Keratinocyte (primary cell): ENCODE measurements around the gene HOXB7. TPM values are rescaled to one million over a fixed set of nuclear protein-coding genes. Genes with fewer than 3 reads are reported as not detected.
A peak's percentile ranks its signal among the peaks of the same experiment; 100 is the strongest.

Experiments used
- DNase-seq: peaks from one replicate; pipeline ENCODE4 v3.0.0-alpha.2; 2011; ENCODE audit warnings: low read depth, missing footprints, low spot score
- FAIRE-seq: peaks from 2 replicates; lab custom pipeline; 2011; peaks lifted over from hg19 to GRCh38; lab: Jason Lieb, UNC
- H2AFZ ChIP-seq: 2 replicates; pipeline ENCODE4 v1.6.0; 2012; ENCODE audit warnings: low read length, control low read depth, inconsistent platforms; ENCODE audit not compliant: control insufficient read depth
- H3K27ac ChIP-seq: 2 replicates; pipeline ENCODE4 v1.5.1; 2011; ENCODE audit warnings: low read length; ENCODE audit not compliant: control insufficient read depth, insufficient read depth
- H3K27me3 ChIP-seq: 3 replicates; pipeline ENCODE4 v1.6.0; 2011; ENCODE audit warnings: low read length; ENCODE audit not compliant: control insufficient read depth, insufficient read depth; ENCODE audit errors: extremely low read depth
- H3K36me3 ChIP-seq, 2 experiments: 2 replicates in 1 of 2; 3 replicates in 1 of 2; pipeline ENCODE4 v1.5.1; 2011; ENCODE audit warnings: low read length in 2 of 2, mild to moderate bottlenecking in 1 of 2; ENCODE audit not compliant: control insufficient read depth in 2 of 2, insufficient read depth in 2 of 2; ENCODE audit errors: extremely low read depth in 1 of 2
- H3K4me1 ChIP-seq: 3 replicates; pipeline ENCODE4 v1.5.1; 2011; ENCODE audit warnings: low read length; ENCODE audit not compliant: control insufficient read depth, insufficient read depth; ENCODE audit errors: extremely low read depth
- H3K4me2 ChIP-seq: 3 replicates; pipeline ENCODE4 v1.6.0; 2011; ENCODE audit warnings: low read depth, low read length; ENCODE audit not compliant: control insufficient read depth, insufficient read depth; ENCODE audit errors: extremely low read depth
- H3K4me3 ChIP-seq, 3 experiments: fragments of 200-600 bp in 1 of 3; sonication (generic) in 1 of 3; 2 replicates in 2 of 3; 3 replicates in 1 of 3; pipeline ENCODE4 v1.5.1; 2011 to 2016; ENCODE audit warnings: low read length in 3 of 3, mild to moderate bottlenecking in 3 of 3, control low read depth in 2 of 3, inconsistent platforms in 1 of 3, low read depth in 1 of 3, mixed read lengths in 1 of 3, mixed run types in 1 of 3, moderate library complexity in 1 of 3; ENCODE audit not compliant: control insufficient read depth in 2 of 3, insufficient read depth in 2 of 3; ENCODE audit errors: extremely low read depth in 1 of 3
- H3K79me2 ChIP-seq: 2 replicates; pipeline ENCODE4 v1.6.0; 2012; ENCODE audit warnings: low read length; ENCODE audit not compliant: control insufficient read depth, insufficient read depth
- H3K9ac ChIP-seq: 3 replicates; pipeline ENCODE4 v1.6.0; 2011; ENCODE audit warnings: low read length; ENCODE audit not compliant: control insufficient read depth, insufficient read depth; ENCODE audit errors: extremely low read depth
- H3K9me1 ChIP-seq: 3 replicates; pipeline ENCODE4 v1.6.0; 2011; ENCODE audit warnings: low read length; ENCODE audit not compliant: control insufficient read depth, insufficient read depth; ENCODE audit errors: extremely low read depth
- H3K9me3 ChIP-seq: 2 replicates; pipeline ENCODE4 v1.5.1; 2012; ENCODE audit warnings: low read depth, low read length; ENCODE audit not compliant: control insufficient read depth
- H4K20me1 ChIP-seq: 3 replicates; pipeline ENCODE4 v1.6.0; 2011; ENCODE audit warnings: low read length; ENCODE audit not compliant: control insufficient read depth, insufficient read depth; ENCODE audit errors: extremely low read depth
- EZH2 ChIP-seq: IDR thresholded peaks from one replicate; pipeline ENCODE4 v1.6.1; 2012; ENCODE audit warnings: inconsistent platforms, mild to moderate bottlenecking, low read length, moderate library complexity
- dilution Hi-C: fragments of 300-500 bp; cut with MboI; formaldehyde crosslinking; loops from one replicate; pipeline ENCODE4 v1.7.0; 2020; ENCODE audit warnings: low sequenced_read_pairs; ENCODE audit not compliant: extremely low pct_ligation_motif_present
- polyA minus RNA-seq, 3 experiments: library from RNA; depleted of rRNA, polyadenylated mRNA; stranded (reverse); fragments of >200 nt; gene quantifications; 1 replicate in 1 of 3; 2 replicates in 1 of 3; 3 replicates in 1 of 3; pipeline ENCODE4 v1.2.3, GENCODE V29; 2011
- polyA plus RNA-seq, 5 experiments: library from polyadenylated mRNA; depleted of rRNA in 3 of 5; stranded (reverse) in 3 of 5; stranded (forward) in 1 of 5; unstranded in 1 of 5; fragments of >200 nt; gene quantifications; 1 replicate in 1 of 5; 2 replicates in 3 of 5; 3 replicates in 1 of 5; pipeline versions ENCODE4 v1.2.1 to v1.2.3, GENCODE V29; 2011 to 2012; ENCODE audit warnings: missing spikeins in 2 of 5, low read depth in 1 of 5, low replicate concordance in 1 of 5
- TF ChIP-seq, protein P1 (sequence below), 3 experiments: IDR thresholded peaks in 1 of 3; conservative IDR thresholded peaks in 1 of 3; optimal IDR thresholded peaks in 1 of 3; 2 replicates in 2 of 3; 3 replicates in 1 of 3; pipeline versions ENCODE3 to v1.5.1; 2011; ENCODE audit warnings: low read length in 3 of 3, mild to moderate bottlenecking in 3 of 3, moderate library complexity in 2 of 3, control low read depth in 1 of 3, inconsistent platforms in 1 of 3; ENCODE audit not compliant: insufficient read depth in 2 of 3; ENCODE audit errors: extremely low read depth in 1 of 3

HOXB7 gene
- polyA plus RNA-seq: 0.68 to 1.2 TPM (median 1.0 TPM) in 3 replicates
- polyA plus RNA-seq (2011; ENCODE audit: low read depth): 0.74 TPM
- polyA plus RNA-seq (2011; cell fraction: cytosol; rRNA removed): 1.3 TPM in 2 replicates
- polyA plus RNA-seq (2011; cell fraction: nucleus; rRNA removed): 0.47 and 0.53 TPM in 2 replicates
- polyA plus RNA-seq (2012; ENCODE audit: low replicate concordance): 0.47 and 2.1 TPM in 2 replicates
- 0.32 to 0.33 TPM in 2 of 3 replicates, not detected in the other for polyA minus RNA-seq
- 2.3 TPM for polyA minus RNA-seq (2011; cell fraction: cytosol; rRNA and poly(A)+ RNA removed)
- 0.53 TPM in 1 of 2 replicates, not detected in the other for polyA minus RNA-seq (2011; cell fraction: nucleus; rRNA and poly(A)+ RNA removed)

DNA sequence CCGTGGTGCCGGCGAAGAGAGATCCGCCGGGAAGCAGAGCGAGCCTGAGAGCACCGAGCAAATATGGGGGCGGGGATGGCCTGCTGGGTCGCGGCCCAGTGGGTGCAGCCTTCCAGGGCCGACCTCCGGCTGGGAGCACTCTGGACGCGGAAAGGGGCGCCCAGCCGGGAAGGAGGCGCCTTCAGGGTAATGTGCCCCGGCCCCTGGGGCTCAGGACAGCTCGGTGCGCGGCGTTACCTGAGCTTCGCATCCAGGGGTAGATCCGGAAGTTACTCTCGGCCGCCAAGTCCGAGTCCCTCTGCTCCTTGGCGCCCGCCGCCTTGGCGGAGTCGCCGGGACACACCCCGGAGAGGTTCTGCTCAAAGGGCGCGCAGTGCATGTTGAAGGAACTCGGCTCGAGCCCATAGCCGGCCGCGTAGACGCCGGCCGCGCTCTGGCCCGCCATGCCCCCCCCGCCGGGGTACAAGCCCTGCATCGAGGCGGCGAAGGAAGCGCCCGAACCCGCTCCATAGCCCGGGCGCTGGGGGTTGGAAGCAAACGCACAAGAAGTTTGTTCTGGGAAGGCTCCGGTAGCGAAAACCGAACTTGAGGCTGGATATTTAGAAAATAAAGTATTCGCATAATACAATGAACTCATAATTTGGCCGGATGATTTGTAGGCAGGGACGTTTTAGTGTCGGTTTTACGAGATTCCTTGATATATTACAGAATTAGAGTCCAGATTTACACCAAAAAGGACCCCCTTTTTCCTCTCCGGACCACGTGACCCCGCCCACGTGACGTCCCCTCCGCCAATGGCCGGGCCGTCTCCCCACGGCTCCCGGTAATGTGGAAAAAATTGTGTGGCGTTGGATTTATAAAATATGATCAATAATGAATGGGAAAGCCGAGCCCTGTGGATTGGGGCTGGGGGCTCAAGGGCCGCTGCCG lies at the start of gene HOXB7:
TSS of gene HOXB7 (minus strand) at position 736 of the 930 bp plus-strand sequence. CDS start at position 637, 99 bp downstream.
- Histone ChIP-seq H3K27ac (peak within 1 kb of the TSS; percentile 2), H3K9me3 (no peaks in the 10 kb centered on the region)

DNA sequence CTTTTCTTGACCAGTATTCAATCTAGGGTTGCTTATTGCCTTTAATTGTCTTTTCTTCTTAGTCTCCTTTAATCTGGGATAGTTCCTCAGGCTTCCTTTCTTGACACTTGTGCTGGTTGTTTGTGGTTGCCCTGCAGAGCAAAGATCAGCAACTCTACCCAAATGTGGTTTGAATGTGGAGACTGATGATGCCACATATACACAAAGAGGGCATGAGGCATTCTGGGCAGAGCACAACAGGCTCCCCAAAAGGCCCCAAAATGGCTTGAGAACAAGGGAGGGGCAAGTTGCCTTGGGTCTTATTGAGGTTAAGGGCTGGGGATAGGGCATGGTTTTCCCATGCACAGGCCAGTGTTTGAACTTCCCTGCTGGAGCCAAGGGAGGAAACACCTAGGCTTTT lies 45.1 kb upstream of the HOXB7 start:
- FAIRE-seq (no peak), DNase-seq (no peak)
- no peak overlapping the region for H2AFZ ChIP-seq
- TF ChIP-seq, protein P1, sequence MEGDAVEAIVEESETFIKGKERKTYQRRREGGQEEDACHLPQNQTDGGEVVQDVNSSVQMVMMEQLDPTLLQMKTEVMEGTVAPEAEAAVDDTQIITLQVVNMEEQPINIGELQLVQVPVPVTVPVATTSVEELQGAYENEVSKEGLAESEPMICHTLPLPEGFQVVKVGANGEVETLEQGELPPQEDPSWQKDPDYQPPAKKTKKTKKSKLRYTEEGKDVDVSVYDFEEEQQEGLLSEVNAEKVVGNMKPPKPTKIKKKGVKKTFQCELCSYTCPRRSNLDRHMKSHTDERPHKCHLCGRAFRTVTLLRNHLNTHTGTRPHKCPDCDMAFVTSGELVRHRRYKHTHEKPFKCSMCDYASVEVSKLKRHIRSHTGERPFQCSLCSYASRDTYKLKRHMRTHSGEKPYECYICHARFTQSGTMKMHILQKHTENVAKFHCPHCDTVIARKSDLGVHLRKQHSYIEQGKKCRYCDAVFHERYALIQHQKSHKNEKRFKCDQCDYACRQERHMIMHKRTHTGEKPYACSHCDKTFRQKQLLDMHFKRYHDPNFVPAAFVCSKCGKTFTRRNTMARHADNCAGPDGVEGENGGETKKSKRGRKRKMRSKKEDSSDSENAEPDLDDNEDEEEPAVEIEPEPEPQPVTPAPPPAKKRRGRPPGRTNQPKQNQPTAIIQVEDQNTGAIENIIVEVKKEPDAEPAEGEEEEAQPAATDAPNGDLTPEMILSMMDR (optimal IDR thresholded peaks at IDR 0.05 in 1 of 3, IDR thresholded peaks at IDR 0.05 in 1 of 3, conservative IDR thresholded peaks at IDR 0.05 in 1 of 3; ENCODE audit: extremely low read depth in 1 of 3, insufficient read depth in 2 of 3, low read length in 3 of 3): no peak
- no peak for TF ChIP-seq EZH2
- dilution Hi-C loops: loop anchor here (25.0 kb wide), 1 partner anchor 106 kb away; no protein-coding TSS in a partner anchor
- H3K9me3 ChIP-seq: no peaks in the 10 kb centered on the region
- H4K20me1 ChIP-seq: no peaks in the 10 kb centered on the region
- H3K9ac ChIP-seq: no peak overlapping the region
- no peaks in the 10 kb centered on the region for H3K9me1 ChIP-seq
- H3K4me2 ChIP-seq: no peak overlapping the region
- peaks cover 17% of the 10 kb centered on the region for H3K27me3 ChIP-seq
- H3K27ac ChIP-seq: no peak overlapping the region
- H3K4me1 ChIP-seq: no peaks in the 10 kb centered on the region
- no peaks in the 10 kb centered on the region for H3K79me2 ChIP-seq
- no peaks in the 10 kb centered on the region for H3K36me3 ChIP-seq
- H3K4me3 ChIP-seq: no peak overlapping the region

More for the DNA sequence above, at the start of gene HOXB7:
- peak within 1 kb of the TSS; percentile 84 for H2AFZ ChIP-seq
- peak within 1 kb of the TSS; percentile 51 to 78 (median 67) for H3K4me3 ChIP-seq
- FAIRE-seq (no peak), DNase-seq (no peak)
- H3K27me3 ChIP-seq: peaks cover 90% of the 10 kb centered on the region
- dilution Hi-C loops: no loop called here
- no peaks in the 10 kb centered on the region for H3K9me1 ChIP-seq
- peak within 1 kb of the TSS; percentile 90 for H3K4me2 ChIP-seq
- no peaks in the 10 kb centered on the region for H3K79me2 ChIP-seq
- TF ChIP-seq, protein P1 (optimal IDR thresholded peaks at IDR 0.05 in 1 of 3, IDR thresholded peaks at IDR 0.05 in 1 of 3, conservative IDR thresholded peaks at IDR 0.05 in 1 of 3; ENCODE audit: extremely low read depth in 1 of 3, insufficient read depth in 2 of 3, low read length in 3 of 3): no peak
- TF ChIP-seq EZH2: peak; percentile 52
- H3K4me1 ChIP-seq: peaks cover 8% of the 10 kb centered on the region
- no peaks in the 10 kb centered on the region for H4K20me1 ChIP-seq
- peak within 1 kb of the TSS; percentile 69 for H3K9ac ChIP-seq
- no peaks in the 10 kb centered on the region for H3K36me3 ChIP-seq
